Measurements from ENCODE around the gene TSGA10.

The TSGA10 gene

DNA sequence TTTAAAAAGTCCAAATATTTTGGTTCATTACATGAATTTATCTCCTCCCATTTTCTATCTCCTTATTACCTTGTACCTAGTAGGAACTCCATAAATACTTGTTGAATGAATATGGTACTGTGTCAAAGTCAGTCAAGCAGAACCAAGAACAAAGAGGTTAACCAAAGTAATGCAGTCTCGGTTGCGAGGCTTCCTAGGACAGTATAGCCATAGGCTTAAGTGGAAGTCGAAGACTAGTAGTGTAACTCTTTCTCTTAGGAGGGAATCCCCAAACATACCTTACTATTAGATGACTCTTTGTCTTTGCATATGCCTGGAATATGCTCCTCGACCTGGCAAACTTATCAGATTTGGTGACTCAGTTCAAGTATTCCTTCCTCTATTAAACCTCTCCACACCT, 4.9 kb upstream of the TSGA10 start (continued):
- TF ChIP-seq ZNF747 (tag by site-specific recombination; IDR thresholded peaks at IDR 0.05) (no peak), ZNF610 (tag by site-specific recombination; IDR thresholded peaks at IDR 0.05; ENCODE audit: borderline replicate concordance) (no peak), YY1 (tag by site-specific recombination; IDR thresholded peaks at IDR 0.05) (no peak), ZXDB (tag by site-specific recombination; IDR thresholded peaks at IDR 0.05) (no peak), ZSCAN23 (tag by site-specific recombination; IDR thresholded peaks at IDR 0.05) (no peak), MEIS1 (CRISPR knock-in tag; IDR thresholded peaks at IDR 0.05; ENCODE audit: borderline replicate concordance) (no peak)

DNA sequence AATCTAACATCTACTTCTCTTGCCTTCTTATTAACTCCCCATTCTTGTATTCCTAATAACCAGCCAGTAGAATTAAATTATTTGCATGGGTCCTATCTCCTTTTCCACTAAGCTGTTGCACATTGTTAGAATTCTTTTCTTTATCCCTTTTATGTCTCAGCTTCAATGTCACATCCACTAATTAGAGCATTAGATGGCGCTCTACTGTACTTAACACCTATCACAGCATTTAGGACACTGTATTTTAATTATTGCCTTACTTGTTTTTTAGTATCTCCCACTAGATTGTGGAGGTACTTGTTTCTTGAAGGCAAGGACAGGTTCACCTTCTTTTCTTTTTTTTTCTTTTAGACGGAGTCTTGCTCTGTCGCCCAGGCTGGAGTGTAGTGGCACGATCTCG, 3.9 kb upstream of the TSGA10 start:
- TF ChIP-seq ZSCAN16 (tag by site-specific recombination; IDR thresholded peaks at IDR 0.05) (no peak), ZNF837 (tag by site-specific recombination; IDR thresholded peaks at IDR 0.05) (no peak), ZNF707 (tag by site-specific recombination; IDR thresholded peaks at IDR 0.05) (no peak), ZNF266 (tag by site-specific recombination; IDR thresholded peaks at IDR 0.05; ENCODE audit: low read depth) (no peak)
- TF ChIP-seq, protein P1, sequence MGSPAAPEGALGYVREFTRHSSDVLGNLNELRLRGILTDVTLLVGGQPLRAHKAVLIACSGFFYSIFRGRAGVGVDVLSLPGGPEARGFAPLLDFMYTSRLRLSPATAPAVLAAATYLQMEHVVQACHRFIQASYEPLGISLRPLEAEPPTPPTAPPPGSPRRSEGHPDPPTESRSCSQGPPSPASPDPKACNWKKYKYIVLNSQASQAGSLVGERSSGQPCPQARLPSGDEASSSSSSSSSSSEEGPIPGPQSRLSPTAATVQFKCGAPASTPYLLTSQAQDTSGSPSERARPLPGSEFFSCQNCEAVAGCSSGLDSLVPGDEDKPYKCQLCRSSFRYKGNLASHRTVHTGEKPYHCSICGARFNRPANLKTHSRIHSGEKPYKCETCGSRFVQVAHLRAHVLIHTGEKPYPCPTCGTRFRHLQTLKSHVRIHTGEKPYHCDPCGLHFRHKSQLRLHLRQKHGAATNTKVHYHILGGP (tag by site-specific recombination; IDR thresholded peaks at IDR 0.05), result no peak
- Histone ChIP-seq H3K27ac (ENCODE audit: extremely low read depth, low read depth, low read length) (no peak overlapping the region), H3K4me1 (ENCODE audit: control insufficient read depth, insufficient read depth, low read length) (peaks cover 3% of the 10 kb centered on the region; the same call in 1 of the 2 replicates), H3K4me3 (ENCODE audit: low read depth, low read length) (no peak overlapping the region), H3K36me3 (ENCODE audit: control insufficient read depth in 2 of 2, insufficient read depth in 1 of 2, low read length in 2 of 2) (peaks cover 0 to 27% of the 10 kb centered on the region in 2 experiments; a peak in 1 of 3 replicates), H3K9me3 (ENCODE audit: control insufficient read depth, insufficient read depth, low read depth, low read length) (no peaks in the 10 kb centered on the region)
- POLR2A ChIA-PET, result interaction anchor here (1.6 kb wide), 1 partner anchor 18 kb away, joined by 6 read pairs; the partner anchor contains the start of gene C2orf15
- CTCF ChIA-PET, result interaction anchor here (0.7 to 0.9 kb wide), 3 partner anchors 13 to 509 kb away, joined by 4 to 5 read pairs (median 4); no protein-coding TSS in a partner anchor

DNA sequence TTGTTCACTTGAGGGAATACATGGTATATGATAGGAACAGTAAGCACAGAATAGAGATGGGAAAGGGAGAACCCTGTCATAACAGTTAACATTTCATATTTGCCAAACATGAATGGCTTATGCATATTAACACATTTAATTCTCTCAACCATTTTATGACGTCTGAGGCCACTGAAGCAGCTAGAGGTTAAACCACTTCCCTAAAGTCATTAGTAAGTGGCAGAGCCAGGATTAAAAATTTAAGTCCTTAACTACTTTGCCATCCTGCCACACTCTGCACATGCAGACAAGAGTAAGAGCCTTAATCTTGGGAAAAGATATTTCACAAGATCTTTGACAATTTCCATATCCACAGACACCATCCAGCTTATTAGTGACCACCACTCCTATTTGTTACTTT, 2.1 kb upstream of the TSGA10 start:
- ChIA-PET CTCF (interaction anchor here (1.6 kb wide), 1 partner anchor 10 kb away, joined by 6 read pairs; no protein-coding TSS in a partner anchor), POLR2A (interaction anchor here (1.6 kb wide), 1 partner anchor 16 kb away, joined by 6 read pairs; the partner anchor contains the start of gene C2orf15)
- Histone ChIP-seq H3K4me1 (ENCODE audit: control insufficient read depth, insufficient read depth, low read length) (peaks cover 3% of the 10 kb centered on the region; the same call in 1 of the 2 replicates), H3K27ac (ENCODE audit: extremely low read depth, low read depth, low read length) (no peak overlapping the region), H3K9me3 (ENCODE audit: control insufficient read depth, insufficient read depth, low read depth, low read length) (no peaks in the 10 kb centered on the region), H3K4me3 (ENCODE audit: low read depth, low read length) (no peak overlapping the region), H3K36me3 (ENCODE audit: control insufficient read depth in 2 of 2, insufficient read depth in 1 of 2, low read length in 2 of 2) (peaks cover 0 to 20% of the 10 kb centered on the region in 2 experiments; a peak in 1 of 3 replicates)
- TF ChIP-seq, protein P2, sequence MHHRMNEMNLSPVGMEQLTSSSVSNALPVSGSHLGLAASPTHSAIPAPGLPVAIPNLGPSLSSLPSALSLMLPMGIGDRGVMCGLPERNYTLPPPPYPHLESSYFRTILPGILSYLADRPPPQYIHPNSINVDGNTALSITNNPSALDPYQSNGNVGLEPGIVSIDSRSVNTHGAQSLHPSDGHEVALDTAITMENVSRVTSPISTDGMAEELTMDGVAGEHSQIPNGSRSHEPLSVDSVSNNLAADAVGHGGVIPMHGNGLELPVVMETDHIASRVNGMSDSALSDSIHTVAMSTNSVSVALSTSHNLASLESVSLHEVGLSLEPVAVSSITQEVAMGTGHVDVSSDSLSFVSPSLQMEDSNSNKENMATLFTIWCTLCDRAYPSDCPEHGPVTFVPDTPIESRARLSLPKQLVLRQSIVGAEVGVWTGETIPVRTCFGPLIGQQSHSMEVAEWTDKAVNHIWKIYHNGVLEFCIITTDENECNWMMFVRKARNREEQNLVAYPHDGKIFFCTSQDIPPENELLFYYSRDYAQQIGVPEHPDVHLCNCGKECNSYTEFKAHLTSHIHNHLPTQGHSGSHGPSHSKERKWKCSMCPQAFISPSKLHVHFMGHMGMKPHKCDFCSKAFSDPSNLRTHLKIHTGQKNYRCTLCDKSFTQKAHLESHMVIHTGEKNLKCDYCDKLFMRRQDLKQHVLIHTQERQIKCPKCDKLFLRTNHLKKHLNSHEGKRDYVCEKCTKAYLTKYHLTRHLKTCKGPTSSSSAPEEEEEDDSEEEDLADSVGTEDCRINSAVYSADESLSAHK (tag by site-specific recombination; IDR thresholded peaks at IDR 0.05), result no peak
- TF ChIP-seq ZNF175 (tag by site-specific recombination; IDR thresholded peaks at IDR 0.05), result no peak
- TF ChIP-seq ZNF37A (tag by site-specific recombination; IDR thresholded peaks at IDR 0.05), result no peak
- TF ChIP-seq ZNF23 (tag by site-specific recombination; IDR thresholded peaks at IDR 0.05; ENCODE audit: borderline replicate concordance), result no peak
- TF ChIP-seq ZNF785 (tag by site-specific recombination; IDR thresholded peaks at IDR 0.05), result no peak
- TF ChIP-seq ZNF157 (tag by site-specific recombination; IDR thresholded peaks at IDR 0.05), result no peak
- TF ChIP-seq ZNF510 (tag by site-specific recombination; IDR thresholded peaks at IDR 0.05; ENCODE audit: insufficient replicate concordance), result no peak
- TF ChIP-seq, protein P3, sequence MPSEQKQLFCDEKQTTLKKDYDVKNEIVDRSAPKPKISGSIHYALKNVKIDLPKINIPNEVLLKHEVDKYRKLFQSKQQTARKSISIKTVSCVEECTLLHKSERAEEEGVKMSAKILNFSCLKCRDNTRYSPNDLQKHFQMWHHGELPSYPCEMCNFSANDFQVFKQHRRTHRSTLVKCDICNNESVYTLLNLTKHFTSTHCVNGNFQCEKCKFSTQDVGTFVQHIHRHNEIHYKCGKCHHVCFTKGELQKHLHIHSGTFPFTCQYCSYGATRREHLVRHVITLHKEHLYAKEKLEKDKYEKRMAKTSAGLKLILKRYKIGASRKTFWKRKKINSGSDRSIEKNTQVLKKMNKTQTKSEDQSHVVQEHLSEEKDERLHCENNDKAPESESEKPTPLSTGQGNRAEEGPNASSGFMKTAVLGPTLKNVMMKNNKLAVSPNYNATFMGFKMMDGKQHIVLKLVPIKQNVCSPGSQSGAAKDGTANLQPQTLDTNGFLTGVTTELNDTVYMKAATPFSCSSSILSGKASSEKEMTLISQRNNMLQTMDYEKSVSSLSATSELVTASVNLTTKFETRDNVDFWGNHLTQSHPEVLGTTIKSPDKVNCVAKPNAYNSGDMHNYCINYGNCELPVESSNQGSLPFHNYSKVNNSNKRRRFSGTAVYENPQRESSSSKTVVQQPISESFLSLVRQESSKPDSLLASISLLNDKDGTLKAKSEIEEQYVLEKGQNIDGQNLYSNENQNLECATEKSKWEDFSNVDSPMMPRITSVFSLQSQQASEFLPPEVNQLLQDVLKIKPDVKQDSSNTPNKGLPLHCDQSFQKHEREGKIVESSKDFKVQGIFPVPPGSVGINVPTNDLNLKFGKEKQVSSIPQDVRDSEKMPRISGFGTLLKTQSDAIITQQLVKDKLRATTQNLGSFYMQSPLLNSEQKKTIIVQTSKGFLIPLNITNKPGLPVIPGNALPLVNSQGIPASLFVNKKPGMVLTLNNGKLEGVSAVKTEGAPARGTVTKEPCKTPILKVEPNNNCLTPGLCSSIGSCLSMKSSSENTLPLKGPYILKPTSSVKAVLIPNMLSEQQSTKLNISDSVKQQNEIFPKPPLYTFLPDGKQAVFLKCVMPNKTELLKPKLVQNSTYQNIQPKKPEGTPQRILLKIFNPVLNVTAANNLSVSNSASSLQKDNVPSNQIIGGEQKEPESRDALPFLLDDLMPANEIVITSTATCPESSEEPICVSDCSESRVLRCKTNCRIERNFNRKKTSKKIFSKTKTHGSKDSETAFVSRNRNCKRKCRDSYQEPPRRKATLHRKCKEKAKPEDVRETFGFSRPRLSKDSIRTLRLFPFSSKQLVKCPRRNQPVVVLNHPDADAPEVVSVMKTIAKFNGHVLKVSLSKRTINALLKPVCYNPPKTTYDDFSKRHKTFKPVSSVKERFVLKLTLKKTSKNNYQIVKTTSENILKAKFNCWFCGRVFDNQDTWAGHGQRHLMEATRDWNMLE (tag by site-specific recombination; conservative IDR thresholded peaks at IDR 0.05; ENCODE audit: low read depth), result no peak
- no peak for TF ChIP-seq ZNF112 (tag by site-specific recombination; IDR thresholded peaks at IDR 0.05)
- no peak for TF ChIP-seq SCRT1 (tag by site-specific recombination; IDR thresholded peaks at IDR 0.05; ENCODE audit: borderline replicate concordance)
- no peak for TF ChIP-seq IKZF3 (tag by site-specific recombination; IDR thresholded peaks at IDR 0.05)
- TF ChIP-seq ZNF514 (tag by site-specific recombination; IDR thresholded peaks at IDR 0.05), result no peak
- no peak for TF ChIP-seq ZNF777 (tag by site-specific recombination; IDR thresholded peaks at IDR 0.05; ENCODE audit: borderline replicate concordance)
- no peak for TF ChIP-seq RBAK (tag by site-specific recombination; IDR thresholded peaks at IDR 0.05)
- TF ChIP-seq KLF9 (tag by site-specific recombination; IDR thresholded peaks at IDR 0.05; ENCODE audit: low read depth), result no peak
- no peak for TF ChIP-seq ZNF114 (tag by site-specific recombination; IDR thresholded peaks at IDR 0.05)
- no peak for TF ChIP-seq ZNF610 (tag by site-specific recombination; IDR thresholded peaks at IDR 0.05; ENCODE audit: borderline replicate concordance)
